Endothelial cell of umbilical vein (primary cell): ENCODE measurements around the gene HIP1R.

ENCODE experiments used
- CTCF ChIP-seq, 2 donors: IDR thresholded peaks; 1 replicate in 1 of 2; 2 replicates in 1 of 2; pipeline ENCODE4 v1.5.1; 2011; ENCODE audit warnings: low read length in 2 of 2, mild to moderate bottlenecking in 2 of 2, moderate library complexity in 2 of 2, control low read depth in 1 of 2, inconsistent platforms in 1 of 2, low read depth in 1 of 2; ENCODE audit not compliant: insufficient read depth in 1 of 2; ENCODE audit errors: extremely low read depth in 1 of 2
- EZH2 ChIP-seq: IDR thresholded peaks from 2 replicates; pipeline ENCODE4 v1.6.1; 2012; ENCODE audit warnings: borderline replicate concordance, low read depth, mild to moderate bottlenecking, moderate library complexity, low read length, inconsistent platforms; ENCODE audit not compliant: severe bottlenecking
- FOS ChIP-seq: IDR thresholded peaks from 2 replicates; pipeline ENCODE4 v1.6.1; 2011; ENCODE audit warnings: mild to moderate bottlenecking, low read length, moderate library complexity, borderline replicate concordance; ENCODE audit not compliant: insufficient read depth
- JUN ChIP-seq: IDR thresholded peaks from 2 replicates; pipeline ENCODE4 v1.6.1; 2011; ENCODE audit warnings: borderline replicate concordance, low read depth; ENCODE audit not compliant: insufficient read length, insufficient read depth
- POLR2A ChIP-seq: IDR thresholded peaks from 2 replicates; pipeline ENCODE4 v1.6.1; 2012; ENCODE audit warnings: low read depth, mild to moderate bottlenecking, control low read depth, low read length
- POLR2AphosphoS5 ChIP-seq: IDR thresholded peaks from 2 replicates; pipeline ENCODE4 v1.6.1; 2012; ENCODE audit warnings: low read depth, mild to moderate bottlenecking, control low read depth, low read length, moderate library complexity; ENCODE audit not compliant: insufficient read depth
- TF ChIP-seq, protein P1 (sequence below): IDR thresholded peaks from 2 replicates; pipeline ENCODE4 v1.6.1; 2011; ENCODE audit not compliant: insufficient read depth, insufficient read length

- TF ChIP-seq EZH2 (no peak), CTCF (IDR thresholded peaks at IDR 0.05; ENCODE audit: extremely low read depth in 1 of 2, insufficient read depth in 1 of 2, low read depth in 1 of 2, low read length in 2 of 2) (no peak), POLR2A (no peak), JUN (no peak), FOS (no peak), POLR2AphosphoS5 (no peak)
- TF ChIP-seq, protein P1, sequence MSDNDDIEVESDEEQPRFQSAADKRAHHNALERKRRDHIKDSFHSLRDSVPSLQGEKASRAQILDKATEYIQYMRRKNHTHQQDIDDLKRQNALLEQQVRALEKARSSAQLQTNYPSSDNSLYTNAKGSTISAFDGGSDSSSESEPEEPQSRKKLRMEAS: no peak
These were observed 12.7 kb downstream of the HIP1R start for GRCh38 chr12:122847921-122848421.
